HCT116 (cell line): Measurements from ENCODE around the gene EYA2. TPM values are rescaled to one million over a fixed set of nuclear protein-coding genes. Genes with fewer than 3 reads are reported as not detected.

Experiments
- ATAC-seq: fragments of 200-7000 bp; cut with Tn5 transposase; 2 replicates; pipeline ENCODE4 v1.9.1; 2020; ENCODE audit warnings: mild to moderate bottlenecking, moderate library complexity
- BruUV-seq: library from RNA; stranded (reverse); fragments of 400-500 nt; replicated peaks from 2 replicates; lab custom pipeline; 2021; lab: Mats Ljungman, UMichigan
- CTCF ChIA-PET: fragments of 300-600 bp; sonication (Branson Sonifier 250); formaldehyde crosslinking; loops from one replicate; lab custom pipeline; 2021; ENCODE audit warnings: antibody characterized with exemption; lab: Charles Lee
- POLR2A ChIA-PET: fragments of 300-600, 350-600 bp; sonication (Branson Sonifier 250); formaldehyde crosslinking; loops from one replicate; lab custom pipeline; 2021; ENCODE audit warnings: antibody characterized with exemption; lab: Charles Lee
- RAD21 ChIA-PET, 2 experiments: fragments of 300-600 bp; sonication (Branson Sonifier 250); formaldehyde crosslinking; loops; one replicate each; lab custom pipeline; 2023; ENCODE audit warnings: low total read pairs in 2 of 2; ENCODE audit not compliant: uncharacterized antibody in 2 of 2, unreplicated experiment in 2 of 2, low non-redundant PET in 1 of 2; lab: Charles Lee
- DNase-seq: peaks from one replicate; pipeline ENCODE4 v3.0.0-alpha.2; 2010; ENCODE audit warnings: low read depth, low spot score
- H2AFZ ChIP-seq: fragments of 200-600 bp; shearing (Covaris generic), sonication (generic); 2 replicates; pipeline ENCODE4 v1.6.1; 2017; ENCODE audit warnings: low read depth, mixed run types, mixed read lengths, antibody characterized with exemption, low read length; ENCODE audit not compliant: poor library complexity, severe bottlenecking
- H3K27ac ChIP-seq: 2 replicates; pipeline ENCODE4 v1.5.1; 2012; ENCODE audit warnings: low read depth, low read length
- H3K27me3 ChIP-seq: fragments of 200-600 bp; sonication (generic); 2 replicates; pipeline ENCODE4 v1.6.1; 2016; ENCODE audit warnings: mixed run types, low read length, mixed read lengths; ENCODE audit not compliant: insufficient read depth
- H3K36me3 ChIP-seq, 2 experiments: fragments of 200-500 bp in 1 of 2; fragments of 200-600 bp in 1 of 2; sonication (Bioruptor generic) in 1 of 2; sonication (generic) in 1 of 2; 2 replicates each; pipeline versions ENCODE4 v1.5.1 to v1.6.1; 2014 to 2016; ENCODE audit warnings: low read length in 2 of 2, inconsistent platforms in 1 of 2, mixed read lengths in 1 of 2, mixed run types in 1 of 2; ENCODE audit not compliant: insufficient read depth in 2 of 2, control insufficient read depth in 1 of 2
- H3K4me1 ChIP-seq, 2 experiments: fragments of 200-600 bp in 1 of 2; sonication (generic) in 1 of 2; 2 replicates each; pipeline versions ENCODE4 v1.5.1 to v1.6.1; 2012 to 2017; ENCODE audit warnings: low read length in 2 of 2, inconsistent platforms in 1 of 2, mild to moderate bottlenecking in 1 of 2, mixed read lengths in 1 of 2, mixed run types in 1 of 2, moderate library complexity in 1 of 2; ENCODE audit not compliant: insufficient read depth in 2 of 2, control insufficient read depth in 1 of 2
- H3K4me2 ChIP-seq: fragments of 200-600 bp; sonication (generic); 2 replicates; pipeline ENCODE4 v1.6.1; 2017; ENCODE audit warnings: mixed run types, low read length, mixed read lengths
- H3K4me3 ChIP-seq, 2 experiments: fragments of 200-600 bp in 1 of 2; sonication (generic) in 1 of 2; replicated peaks in 1 of 2; 2 replicates each; pipeline ENCODE4 v1.5.1; 2011 to 2016; ENCODE audit warnings: low read length in 2 of 2, control low read depth in 1 of 2, low read depth in 1 of 2, mild to moderate bottlenecking in 1 of 2, mixed read lengths in 1 of 2, mixed run types in 1 of 2
- H3K79me2 ChIP-seq: fragments of 200-600 bp; sonication (generic); 2 replicates; pipeline ENCODE4 v1.6.1; 2017; ENCODE audit warnings: mild to moderate bottlenecking, mixed run types, low read length, moderate library complexity, mixed read lengths; ENCODE audit not compliant: insufficient read depth
- H3K9ac ChIP-seq: fragments of 200-600 bp; sonication (generic); 2 replicates; pipeline ENCODE4 v1.6.1; 2016; ENCODE audit warnings: low read length, mixed read lengths
- H3K9me2 ChIP-seq: fragments of 200-600 bp; sonication (generic), shearing (Covaris generic); 2 replicates; pipeline ENCODE4 v1.6.1; 2017; ENCODE audit warnings: mixed run types, mild to moderate bottlenecking, moderate library complexity; ENCODE audit not compliant: insufficient read depth
- H3K9me3 ChIP-seq, 2 experiments: fragments of 200-500 bp in 1 of 2; fragments of 200-600 bp in 1 of 2; sonication (Bioruptor generic) in 1 of 2; sonication (generic) in 1 of 2; 2 replicates each; pipeline ENCODE4 v1.6.1; 2014 to 2017; ENCODE audit warnings: low read length in 2 of 2, mixed read lengths in 2 of 2, inconsistent platforms in 1 of 2, low read depth in 1 of 2, mild to moderate bottlenecking in 1 of 2, mixed run types in 1 of 2, moderate library complexity in 1 of 2; ENCODE audit not compliant: control insufficient read depth in 1 of 2, insufficient read depth in 1 of 2
- H4K20me1 ChIP-seq: fragments of 200-600 bp; sonication (generic), shearing (Covaris generic); 2 replicates; pipeline ENCODE4 v1.6.1; 2017; ENCODE audit warnings: mixed run types, mild to moderate bottlenecking, moderate library complexity; ENCODE audit not compliant: insufficient read depth
- ATF3 ChIP-seq: IDR thresholded peaks from 2 replicates; pipeline ENCODE4 v1.6.1; 2012
- CBX3 ChIP-seq: IDR thresholded peaks from 2 replicates; pipeline ENCODE4 v1.6.1; 2012; ENCODE audit warnings: low read depth
- EZH2phosphoT487 ChIP-seq: fragments of 200-600 bp; IDR thresholded peaks from 2 replicates; pipeline ENCODE4 v1.6.1; 2018; ENCODE audit warnings: antibody characterized with exemption, borderline replicate concordance
- REST ChIP-seq: IDR thresholded peaks from 2 replicates; pipeline ENCODE4 v1.6.1; 2012; ENCODE audit warnings: low read depth
- SRF ChIP-seq: IDR thresholded peaks from 2 replicates; pipeline ENCODE4 v1.6.1; 2012; ENCODE audit warnings: low read depth
- intact Hi-C: fragments of 100-400 bp; cut with micrococcal nuclease; formaldehyde crosslinking; loops from 2 replicates; pipeline ENCODE4 v1.10.0; 2022
- total RNA-seq: library from RNA; stranded (reverse); gene quantifications from one replicate; pipeline ENCODE4 v1.2.1, GENCODE V29; 2021; ENCODE audit not compliant: unreplicated experiment

The EYA2 gene
- total RNA-seq, 1 experiment from 2014 or later, result not detected

GRCh38 chr20:47188540-47188939, 293.9 kb downstream of the EYA2 start:
- BruUV-seq, result no TSS peak
- ATAC-seq, result no peak
- no peak overlapping the region for H3K4me2 ChIP-seq

More at GRCh38 chr20:47188540-47188939, 293.9 kb downstream of the EYA2 start:
- no peak overlapping the region for H3K27ac ChIP-seq
- DNase-seq, result no peak
- H3K4me1 ChIP-seq, result peaks cover 0 to 14% of the 10 kb centered on the region in 2 experiments; a peak in 2 of 4 replicates
- no peak overlapping the region for H3K4me3 ChIP-seq
- no peaks in the 10 kb centered on the region for H3K36me3 ChIP-seq
- H3K9ac ChIP-seq, result no peak overlapping the region
- H3K79me2 ChIP-seq, result no peaks in the 10 kb centered on the region
- no peaks in the 10 kb centered on the region for H3K9me2 ChIP-seq
- TF ChIP-seq ATF3, result no peak
- TF ChIP-seq REST, result no peak
- TF ChIP-seq EZH2phosphoT487, result no peak
- TF ChIP-seq CBX3, result no peak
- TF ChIP-seq SRF, result no peak
- TF ChIP-seq, all 23 proteins: peak for 0
- RAD21 ChIA-PET, result no interaction called here
- POLR2A ChIA-PET, result no interaction called here
- no peaks in the 10 kb centered on the region for H3K9me3 ChIP-seq
- intact Hi-C loops, result no loop called here
- H4K20me1 ChIP-seq, result no peaks in the 10 kb centered on the region
- CTCF ChIA-PET, result no interaction called here
- no peak overlapping the region for H2AFZ ChIP-seq
- H3K27me3 ChIP-seq, result no peaks in the 10 kb centered on the region; the same call in 1 of the 2 replicates
